Mesodermal cell (in vitro differentiated cells): ENCODE measurements around the gene SEZ6L2.

Source experiments
- H3K27ac ChIP-seq: 2 replicates; pipeline ENCODE4 v1.7.0; 2013; ENCODE audit warnings: mild to moderate bottlenecking, low read depth, low read length, moderate library complexity; ENCODE audit not compliant: severe bottlenecking
- H3K36me3 ChIP-seq: 2 replicates; pipeline ENCODE4 v1.7.1; 2013; ENCODE audit warnings: mild to moderate bottlenecking, low read length, moderate library complexity; ENCODE audit not compliant: control insufficient read depth, insufficient read depth
- H3K4me1 ChIP-seq: one replicate; pipeline ENCODE4 v1.7.1; 2013; ENCODE audit warnings: mild to moderate bottlenecking, low read length; ENCODE audit not compliant: insufficient read depth, control insufficient read depth, poor library complexity, severe bottlenecking
- H3K4me3 ChIP-seq: 2 replicates; pipeline ENCODE4 v1.7.0; 2013; ENCODE audit warnings: low read length, control low read depth, mild to moderate bottlenecking; ENCODE audit not compliant: insufficient read depth, poor library complexity, severe bottlenecking; ENCODE audit errors: extremely low read depth
- H3K9me3 ChIP-seq: 2 replicates; pipeline ENCODE4 v1.7.1; 2013; ENCODE audit warnings: mild to moderate bottlenecking, low read length, moderate library complexity; ENCODE audit not compliant: control insufficient read depth
- WGBS, 2 experiments: methylation state at CpG; one replicate each; pipeline ENCODE4 v1.1.5; 2013; ENCODE audit warnings: missing lambda C conversion rate in 2 of 2; ENCODE audit not compliant: insufficient coverage in 2 of 2; 5-methylcytosine and 5-hydroxymethylcytosine counted together

Gene SEZ6L2

DNA sequence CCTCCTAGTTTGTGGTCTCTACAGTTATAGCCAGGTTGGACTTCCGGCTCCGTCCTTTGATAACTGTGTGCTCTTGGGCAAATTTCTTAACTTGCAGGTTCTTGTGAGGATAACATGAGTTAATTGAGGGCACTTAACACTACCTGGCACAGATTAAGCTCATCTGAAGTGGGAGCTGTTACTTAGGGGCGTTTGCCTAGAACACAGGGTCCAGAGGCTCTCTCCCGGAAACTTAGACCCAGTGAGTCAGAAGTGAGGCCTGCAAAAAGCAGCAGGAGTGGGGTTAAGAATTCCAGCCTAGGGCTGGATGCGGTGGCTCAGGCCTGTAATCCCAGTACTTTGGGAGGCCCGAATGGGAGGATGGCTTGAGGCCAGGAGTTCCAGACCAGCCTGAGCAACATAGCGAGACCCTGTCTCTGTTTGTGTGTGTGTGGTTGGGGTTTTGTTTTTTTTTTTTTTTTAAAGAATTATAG lies 77.7 kb downstream of the SEZ6L2 start:
- H3K27ac ChIP-seq, result peak overlapping the region; percentile 45

More for the DNA sequence above, 77.7 kb downstream of the SEZ6L2 start:
- H3K36me3 ChIP-seq, result peaks cover 33% of the 10 kb centered on the region
- no peaks in the 10 kb centered on the region for H3K9me3 ChIP-seq
- H3K4me3 ChIP-seq, result no peak overlapping the region
- H3K4me1 ChIP-seq, result peaks cover 38% of the 10 kb centered on the region
- WGBS, 2 experiments, result 90 to 91% methylated on average over 7 of the region's 7 CpGs
